ENCODE data around the gene TMEM255B.

TMEM255B gene

DNA sequence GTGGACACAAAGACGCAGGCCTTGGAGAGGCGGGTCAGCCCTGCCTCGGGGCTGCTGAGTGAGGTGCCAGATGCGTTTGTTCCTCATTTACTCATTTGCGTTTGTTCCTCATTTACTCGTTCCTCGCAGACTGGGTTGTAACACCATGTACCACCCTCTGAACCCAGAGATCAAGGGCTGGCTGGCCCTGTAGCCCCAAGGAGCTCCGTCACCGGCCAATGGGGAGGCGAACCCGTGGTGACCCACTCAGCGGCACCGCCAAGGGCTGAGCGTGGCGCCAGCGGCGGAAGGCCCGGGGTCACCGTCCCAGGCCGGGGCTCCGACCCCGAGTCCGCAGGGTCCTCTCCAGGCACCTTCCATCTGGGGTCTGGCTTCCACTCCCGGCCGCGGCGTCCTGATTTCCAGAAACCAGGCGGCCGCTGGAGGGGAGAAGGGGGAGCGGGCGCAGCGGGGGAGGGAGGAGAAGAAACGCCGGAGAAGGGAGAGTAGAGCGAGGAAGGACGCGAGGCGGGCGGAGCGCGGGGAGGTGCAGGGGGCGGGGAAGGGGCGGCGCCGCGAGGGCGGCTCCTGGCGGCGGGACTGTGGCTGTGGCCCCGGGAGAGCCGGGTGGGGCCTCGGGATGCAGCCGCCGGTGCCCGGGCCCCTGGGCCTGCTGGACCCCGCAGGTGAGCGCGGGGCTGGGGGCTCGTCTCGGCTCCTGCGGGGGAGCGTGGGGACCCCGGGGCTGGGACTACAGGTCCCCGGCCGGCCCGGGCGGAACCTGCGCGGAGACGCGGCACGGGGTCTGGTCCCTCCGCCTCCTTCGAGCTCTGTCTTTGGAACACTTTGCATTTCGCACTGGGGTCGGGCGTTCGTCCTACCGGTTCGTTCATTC, at the start of gene TMEM255B:
TSS of gene TMEM255B (plus strand) at position 576 of the 874 bp plus-strand sequence. CDS start at position 620, 44 bp downstream.
- DNase-seq: peak; percentile 92

DNA sequence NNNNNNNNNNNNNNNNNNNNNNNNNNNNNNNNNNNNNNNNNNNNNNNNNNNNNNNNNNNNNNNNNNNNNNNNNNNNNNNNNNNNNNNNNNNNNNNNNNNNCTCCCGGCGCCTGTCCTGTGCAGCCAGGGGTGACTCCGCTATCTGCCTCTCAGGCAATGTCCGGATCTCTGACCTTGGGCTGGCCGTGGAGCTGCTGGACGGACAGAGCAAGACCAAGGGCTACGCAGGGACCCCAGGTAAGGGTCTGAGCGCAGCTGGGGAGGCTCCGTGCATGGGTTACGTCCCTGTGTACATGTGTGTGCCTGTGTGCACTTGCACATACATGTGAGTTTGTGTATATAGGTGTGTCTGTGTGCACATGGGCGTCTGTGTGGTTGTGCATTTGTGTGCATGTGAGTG, 36.1 kb upstream of the TMEM255B start:
- DNase-seq: no peak

DNA sequence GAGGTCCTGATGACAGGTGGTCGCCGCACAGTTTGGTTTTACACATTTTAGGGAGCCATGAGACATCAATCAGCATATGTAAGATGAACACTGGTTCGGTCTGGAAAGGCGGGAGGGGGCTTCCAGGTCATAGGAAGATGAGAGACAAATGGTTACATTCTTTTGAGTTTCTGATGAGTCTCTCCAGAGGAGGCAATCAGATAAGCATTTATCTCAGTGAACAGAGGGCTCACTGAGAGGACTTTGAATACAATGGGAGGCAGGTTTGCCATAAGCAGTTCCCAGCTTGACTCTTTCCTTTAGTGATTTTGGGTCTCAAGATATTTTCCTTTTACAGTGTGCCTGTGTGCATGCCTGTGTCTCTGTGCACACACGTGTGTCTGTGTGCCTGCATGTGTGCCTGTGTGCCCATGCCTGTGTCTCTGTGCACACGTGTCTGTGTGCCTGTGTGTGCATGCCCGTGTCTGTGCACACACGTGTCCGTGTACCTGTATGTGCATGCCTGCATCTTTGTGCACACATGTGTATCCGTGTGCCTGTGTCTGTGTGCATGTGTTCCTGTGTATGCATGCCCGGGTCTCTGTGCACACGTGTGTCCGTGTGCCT, 35.5 kb upstream of the TMEM255B start:
- no peak for DNase-seq

DNA sequence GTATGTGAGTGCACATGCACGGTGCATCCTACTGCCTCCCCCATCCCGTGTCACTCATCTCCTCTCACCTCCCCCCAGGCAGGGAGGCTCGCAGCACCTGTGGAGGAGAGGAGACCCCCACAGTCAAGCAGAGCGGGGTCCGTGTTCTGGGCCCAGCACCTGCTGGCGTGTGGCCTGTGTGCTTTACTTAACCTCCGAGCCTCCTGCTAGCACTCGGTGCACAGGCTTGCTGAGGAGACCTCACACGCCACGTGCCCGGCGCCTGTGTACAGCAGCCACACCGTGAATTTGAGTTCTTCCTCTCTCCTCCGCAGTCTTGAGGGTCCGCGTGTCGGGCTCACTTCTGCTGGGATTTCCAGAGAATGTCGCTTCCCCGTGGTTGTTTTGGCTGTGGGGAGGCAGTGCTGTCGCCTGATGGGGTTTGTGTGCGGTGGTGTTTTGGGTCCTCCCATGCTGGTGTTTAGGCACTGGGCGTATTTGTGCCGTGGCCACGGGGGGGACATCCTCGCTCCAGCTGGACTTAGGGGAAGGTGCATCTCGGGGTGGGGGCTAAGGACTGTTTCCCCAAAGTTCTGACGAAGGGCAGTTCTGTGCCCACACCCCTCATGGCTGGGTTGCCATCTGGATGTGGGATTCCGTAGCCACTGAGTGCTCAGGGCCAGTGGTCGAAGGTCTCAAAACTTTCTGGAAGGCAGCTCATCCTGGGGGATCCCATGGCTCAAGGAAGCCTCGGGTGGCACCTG, 34.8 kb upstream of the TMEM255B start:
- no peak for DNase-seq

DNA sequence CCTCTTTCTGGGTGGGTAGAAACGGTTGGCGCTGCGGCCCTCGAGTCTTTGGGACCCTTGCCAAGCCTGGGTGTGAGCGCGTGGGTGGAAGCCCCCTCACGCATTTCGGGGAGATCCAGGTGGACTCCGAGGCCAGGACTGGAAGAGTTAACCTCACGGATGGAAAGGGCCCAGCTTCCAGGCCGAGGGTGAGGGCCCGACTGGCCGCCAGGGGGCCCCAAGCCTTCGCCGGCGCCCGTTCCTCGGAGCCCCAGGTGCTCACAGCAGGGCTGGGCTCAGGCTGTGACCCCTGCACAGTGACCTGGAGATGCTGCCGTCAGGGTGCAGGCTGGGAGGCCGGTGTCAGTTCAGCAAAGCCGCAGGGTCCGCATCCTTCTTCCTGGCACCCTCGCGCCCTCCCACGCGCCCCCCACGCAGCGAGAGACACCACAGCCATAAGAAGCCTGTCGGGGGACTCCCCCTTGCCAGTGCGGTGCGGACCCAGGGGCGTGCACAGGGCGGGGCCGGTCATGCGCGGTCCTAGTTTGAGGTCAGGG, 34.2 kb upstream of the TMEM255B start:
- DNase-seq: peak; percentile 97

DNA sequence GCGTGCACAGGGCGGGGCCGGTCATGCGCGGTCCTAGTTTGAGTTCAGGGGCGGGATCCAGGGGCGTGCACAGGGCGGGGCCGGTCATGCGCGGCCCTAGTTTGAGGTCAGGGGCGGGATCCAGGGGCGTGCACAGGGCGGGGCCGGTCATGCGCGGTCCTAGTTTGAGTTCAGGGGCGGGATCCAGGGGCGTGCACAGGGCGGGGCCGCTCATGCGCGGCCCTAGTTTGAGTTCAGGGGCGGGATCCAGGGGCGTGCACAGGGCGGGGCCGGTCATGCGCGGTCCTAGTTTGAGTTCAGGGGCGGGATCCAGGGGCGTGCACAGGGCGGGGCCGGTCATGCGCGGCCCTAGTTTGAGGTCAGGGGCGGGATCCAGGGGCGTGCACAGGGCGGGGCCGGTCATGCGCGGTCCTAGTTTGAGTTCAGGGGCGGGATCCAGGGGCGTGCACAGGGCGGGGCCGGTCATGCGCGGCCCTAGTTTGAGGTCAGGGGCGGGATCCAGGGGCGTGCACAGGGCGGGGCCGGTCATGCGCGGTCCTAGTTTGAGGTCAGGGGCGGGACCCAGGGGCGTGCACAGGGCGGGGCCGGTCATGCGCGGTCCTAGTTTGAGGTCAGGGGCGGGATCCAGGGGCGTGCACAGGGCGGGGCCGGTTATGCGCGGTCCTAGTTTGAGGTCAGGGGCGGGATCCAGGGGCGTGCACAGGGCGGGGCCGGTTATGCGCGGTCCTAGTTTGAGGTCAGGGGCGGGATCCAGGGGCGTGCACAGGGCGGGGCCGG, 33.5 kb upstream of the TMEM255B start:
- peak; percentile 90 for DNase-seq

DNA sequence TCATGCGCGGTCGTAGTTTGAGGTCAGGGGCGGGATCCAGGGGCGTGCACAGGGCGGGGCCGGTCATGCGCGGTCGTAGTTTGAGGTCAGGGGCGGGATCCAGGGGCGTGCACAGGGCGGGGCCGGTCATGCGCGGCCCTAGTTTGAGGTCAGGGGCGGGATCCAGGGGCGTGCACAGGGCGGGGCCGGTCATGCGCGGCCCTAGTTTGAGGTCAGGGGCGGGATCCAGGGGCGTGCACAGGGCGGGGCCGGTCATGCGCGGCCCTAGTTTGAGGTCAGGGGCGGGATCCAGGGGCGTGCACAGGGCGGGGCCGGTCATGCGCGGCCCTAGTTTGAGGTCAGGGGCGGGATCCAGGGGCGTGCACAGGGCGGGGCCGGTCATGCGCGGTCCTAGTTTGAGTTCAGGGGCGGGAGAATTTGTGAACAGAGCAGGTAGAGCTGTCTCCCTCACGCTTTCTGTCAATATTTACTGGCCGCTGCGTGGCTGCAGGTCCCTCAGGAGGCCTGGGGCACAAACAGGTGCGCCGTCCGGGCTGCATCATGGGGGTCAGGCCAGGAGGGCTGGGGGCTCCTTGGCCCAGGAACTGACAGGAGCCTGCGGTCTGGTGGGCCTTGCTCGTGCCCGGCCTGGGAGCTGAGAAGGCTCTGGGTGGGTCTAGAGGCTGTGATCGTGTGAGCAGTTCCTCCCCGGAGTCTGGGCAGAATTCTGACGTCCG, 32.8 kb upstream of the TMEM255B start:
- DNase-seq: peak; percentile 73

DNA sequence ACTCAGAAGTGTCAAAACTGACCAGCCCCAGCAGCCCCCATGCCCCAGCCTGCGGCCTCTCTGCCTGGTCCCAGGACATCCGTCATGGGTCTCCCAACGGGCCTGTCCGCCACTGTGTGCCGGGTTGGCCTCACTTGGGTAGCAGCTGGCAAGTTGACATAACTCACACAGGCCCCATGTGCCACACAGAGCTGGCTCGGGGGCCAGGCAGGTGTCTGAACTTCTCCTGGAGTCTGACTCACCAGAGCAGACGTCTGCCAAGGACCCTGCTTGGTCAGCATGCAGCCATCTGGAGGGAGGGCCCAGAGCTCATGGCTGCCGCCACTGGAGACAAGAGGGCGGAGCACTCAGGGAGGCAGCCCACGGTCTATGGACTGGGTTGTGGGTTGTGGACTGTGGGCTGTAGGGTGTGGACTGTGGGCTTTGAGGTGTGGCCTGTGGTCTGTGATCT, 32.0 kb upstream of the TMEM255B start:
- no peak for DNase-seq

DNA sequence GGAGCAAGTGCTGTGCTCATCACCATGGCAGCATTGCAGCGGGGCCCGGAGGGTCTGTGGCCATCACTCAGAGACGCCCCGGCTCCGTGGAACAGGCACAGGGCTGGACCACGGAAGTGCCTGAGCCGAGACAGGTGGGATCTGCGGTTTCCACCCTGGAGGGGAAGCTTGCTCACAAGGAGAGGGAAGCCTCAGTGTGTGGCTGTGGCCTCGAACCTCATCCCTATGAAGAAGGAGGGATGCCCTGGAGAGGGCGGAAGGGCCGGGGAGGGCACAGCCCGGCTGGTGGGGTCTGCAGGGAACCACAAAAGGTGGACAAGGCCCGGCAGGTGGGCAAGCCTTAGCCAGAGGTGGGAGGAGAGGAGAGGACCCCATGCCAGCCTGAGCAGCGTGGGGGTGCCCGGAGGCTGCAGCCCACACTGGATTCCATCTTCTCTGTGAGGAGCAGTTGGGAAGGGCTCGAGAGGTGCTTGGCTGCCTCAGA, 30.4 kb upstream of the TMEM255B start:
- no peak for DNase-seq

DNA sequence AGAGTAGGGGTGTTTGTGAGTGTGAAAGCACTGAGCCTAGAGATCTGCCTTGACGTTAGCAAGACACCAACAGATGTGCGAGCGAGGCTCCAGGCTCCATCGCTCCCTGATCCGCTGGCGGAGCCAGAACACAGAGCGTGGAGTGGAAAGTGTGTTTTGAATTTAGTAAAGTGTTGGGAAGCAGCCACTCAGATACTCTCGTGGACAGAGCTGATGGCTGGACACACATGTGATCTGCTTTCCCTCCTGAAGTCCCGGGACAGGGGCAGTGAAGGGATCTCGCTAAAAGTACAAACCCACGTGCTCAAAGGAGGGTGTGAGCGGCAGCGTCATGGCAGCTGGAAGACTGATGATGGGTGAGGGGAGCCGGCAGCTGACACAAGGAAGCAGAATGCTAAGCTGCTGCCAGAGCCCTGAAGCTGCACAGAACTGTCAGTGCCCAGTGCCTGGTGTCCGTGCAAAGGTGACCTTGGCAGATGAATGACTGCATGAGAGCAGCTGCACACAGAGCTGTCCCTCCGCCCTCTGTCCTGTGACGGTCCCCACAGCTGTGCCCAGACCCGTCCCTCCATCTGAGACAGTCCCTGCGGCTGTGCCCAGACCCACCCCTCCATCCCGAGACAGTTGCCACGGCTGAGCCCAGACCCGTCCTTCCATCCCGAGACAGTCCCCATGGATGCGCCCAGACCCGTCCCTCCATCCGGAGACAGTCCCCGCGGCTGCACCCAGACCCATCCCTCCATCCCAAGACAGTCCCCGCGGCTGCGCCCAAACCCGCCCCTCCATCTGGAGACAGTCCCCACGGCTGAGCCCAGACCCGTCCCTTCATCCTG, 29.6 kb upstream of the TMEM255B start:
- DNase-seq: no peak

DNA sequence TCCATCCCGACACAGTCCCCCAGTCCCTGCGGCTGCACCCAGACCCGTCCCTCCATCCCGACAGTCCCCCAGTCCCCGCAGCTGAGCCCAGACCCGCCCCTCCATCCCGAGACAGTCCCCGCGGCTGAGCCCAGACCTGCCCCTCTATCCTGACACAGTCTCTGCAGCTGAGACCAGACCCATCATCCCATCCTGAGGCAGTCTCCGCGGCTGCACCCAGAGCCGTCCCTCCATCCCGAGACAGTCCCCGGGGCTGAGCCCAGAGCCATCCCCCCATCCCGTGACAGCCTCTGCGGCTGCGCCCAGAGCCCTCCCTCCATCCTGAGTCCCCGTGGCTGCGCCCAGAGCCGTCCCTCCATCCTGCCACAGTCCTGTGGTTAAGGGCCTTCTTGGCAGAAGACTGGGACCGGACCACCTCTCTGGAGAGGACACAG, 28.8 kb upstream of the TMEM255B start:
- DNase-seq: no peak

DNA sequence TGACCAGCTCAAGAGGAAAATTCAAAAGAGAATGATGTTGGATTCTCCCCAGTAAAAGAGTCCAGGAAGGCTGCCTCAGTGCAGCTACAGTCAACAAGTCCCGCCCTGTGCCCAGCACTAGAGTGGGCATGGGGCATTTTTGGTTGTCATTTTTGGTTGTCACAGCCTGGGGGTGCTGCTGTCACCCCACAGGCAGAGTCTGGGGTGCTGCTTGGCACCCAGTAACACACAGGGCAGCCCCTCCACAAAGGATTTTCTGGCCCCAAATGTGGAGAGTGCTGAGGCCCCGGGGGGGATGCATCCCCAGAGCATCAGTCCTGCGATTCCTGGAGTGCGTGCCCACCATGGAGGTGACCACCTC, 28.2 kb upstream of the TMEM255B start:
- no peak for DNase-seq

DNA sequence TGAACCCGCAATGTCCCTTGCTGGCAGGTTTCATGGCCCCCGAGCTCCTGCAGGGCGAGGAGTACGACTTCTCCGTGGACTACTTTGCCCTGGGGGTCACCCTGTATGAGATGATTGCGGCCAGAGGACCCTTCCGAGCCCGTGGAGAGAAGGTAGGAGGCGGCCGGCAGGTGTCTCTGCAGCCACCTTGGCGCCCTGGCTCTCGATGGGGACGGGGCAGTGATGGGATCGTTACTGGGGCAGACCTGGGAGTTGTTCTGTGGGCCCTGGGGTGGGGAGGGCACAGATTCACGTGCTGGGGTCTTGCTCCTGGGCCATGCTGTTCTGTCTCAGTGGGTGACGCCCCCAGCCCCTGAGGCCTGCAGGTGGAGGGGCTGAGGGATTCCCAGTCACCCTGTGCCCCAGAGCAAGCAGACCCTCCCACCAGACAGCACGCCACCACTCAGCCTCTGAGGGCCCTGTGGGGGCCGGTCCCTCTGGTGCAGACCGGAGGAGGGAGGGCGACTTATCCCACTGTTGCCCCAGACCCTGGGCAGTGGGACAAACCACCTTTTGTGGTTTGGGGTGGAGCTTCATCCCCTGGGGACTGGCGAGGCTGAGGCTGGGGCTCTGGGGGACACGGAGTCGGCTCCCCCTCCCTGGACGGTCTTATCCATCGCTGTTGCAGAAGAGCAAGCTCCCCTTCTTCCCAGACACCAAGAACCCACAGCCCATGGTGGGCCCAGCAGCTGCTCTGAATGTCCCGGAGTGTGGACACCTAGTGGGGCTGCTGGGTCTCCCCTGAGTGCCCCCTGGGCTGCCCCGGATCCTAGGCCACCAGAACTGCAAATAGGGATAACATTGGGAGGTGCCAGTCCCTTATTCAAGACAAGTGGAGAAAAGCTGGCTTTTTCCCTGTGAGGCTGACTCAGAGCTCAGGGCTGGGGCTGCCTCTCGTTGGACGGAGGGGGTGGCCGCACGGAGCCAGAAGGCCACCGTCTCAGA, 27.5 kb upstream of the TMEM255B start:
- no peak for DNase-seq

DNA sequence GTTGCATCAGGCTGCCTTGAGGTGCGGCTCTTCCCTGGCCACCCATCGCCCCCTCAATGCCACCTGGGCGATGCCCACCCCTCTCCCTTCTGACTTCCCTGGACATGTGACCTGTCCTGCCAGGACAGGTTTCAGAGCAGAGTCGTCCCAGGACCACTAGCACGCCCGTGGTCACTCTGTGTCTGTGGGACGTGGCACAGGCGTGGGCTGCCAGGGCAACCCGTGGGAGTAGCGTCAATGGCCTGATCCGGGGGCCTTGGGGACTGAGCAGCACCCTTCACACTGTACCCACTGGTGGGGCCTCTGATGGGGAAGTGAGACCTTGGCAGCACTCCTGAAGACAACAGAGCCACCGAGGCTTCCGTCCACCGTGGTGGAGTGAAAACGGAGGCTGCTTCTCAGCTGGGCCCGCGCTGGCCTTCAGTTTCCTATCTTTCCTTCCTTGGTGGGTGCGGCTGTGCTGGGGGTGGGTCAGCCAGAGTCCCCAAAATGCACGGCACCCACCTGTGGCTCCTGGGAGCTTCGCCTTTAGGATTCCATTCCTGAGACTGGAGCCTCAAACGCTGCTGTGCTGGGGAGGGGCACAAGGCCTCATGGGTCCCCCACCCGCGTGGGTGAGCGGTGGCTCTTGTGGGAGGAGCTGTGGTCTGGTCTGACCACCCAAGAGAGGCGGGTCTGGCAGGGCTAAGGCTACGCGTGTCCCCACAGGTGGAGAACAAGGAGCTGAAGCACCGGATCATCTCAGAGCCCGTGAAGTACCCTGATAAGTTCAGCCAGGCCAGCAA, 26.7 kb upstream of the TMEM255B start:
- DNase-seq: no peak

DNA sequence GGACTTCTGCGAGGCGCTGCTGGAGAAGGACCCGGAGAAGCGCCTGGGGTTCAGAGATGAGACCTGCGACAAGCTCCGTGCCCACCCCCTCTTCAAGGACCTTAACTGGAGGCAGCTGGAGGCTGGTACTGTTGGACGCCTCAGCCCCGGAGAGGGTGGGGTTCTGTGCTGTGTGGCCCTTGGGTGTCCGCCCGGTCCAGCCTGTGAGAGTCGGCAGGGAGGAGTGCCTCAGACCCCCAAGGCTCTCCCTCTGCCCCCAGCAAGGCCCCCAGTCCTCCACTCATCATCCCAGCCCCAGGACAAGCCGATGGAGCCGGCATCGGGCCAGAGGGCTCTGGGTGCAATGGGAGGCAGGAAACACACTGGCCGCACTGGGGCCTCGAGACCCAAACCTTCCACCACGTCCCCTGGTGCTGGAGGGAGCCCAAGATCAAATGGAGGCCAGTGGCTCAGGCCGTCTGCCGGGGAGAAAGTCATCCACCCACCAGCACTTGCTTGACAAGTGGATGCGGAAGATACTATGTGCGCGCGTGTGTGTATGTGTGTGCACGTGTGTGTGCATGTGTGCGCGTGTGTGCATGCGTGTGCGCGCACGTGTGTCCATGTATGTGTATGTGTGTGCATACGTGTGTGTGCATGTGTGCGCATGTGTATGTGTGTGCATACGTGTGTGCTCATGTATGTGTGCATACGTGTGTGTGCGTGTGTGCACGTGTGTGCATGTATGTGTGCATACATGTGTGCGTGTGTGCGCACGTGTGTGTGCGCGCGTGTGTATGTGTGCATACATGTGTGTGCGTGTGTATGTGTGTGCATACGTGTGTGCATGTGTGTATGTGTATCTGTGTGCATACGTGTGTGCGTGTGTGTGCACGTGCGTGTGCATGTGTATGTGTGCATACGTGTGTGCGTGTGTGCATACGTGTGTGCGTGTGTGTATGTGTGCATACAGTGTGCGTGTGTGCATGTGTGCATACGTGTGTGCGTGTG, 25.8 kb upstream of the TMEM255B start:
- DNase-seq: no peak

DNA sequence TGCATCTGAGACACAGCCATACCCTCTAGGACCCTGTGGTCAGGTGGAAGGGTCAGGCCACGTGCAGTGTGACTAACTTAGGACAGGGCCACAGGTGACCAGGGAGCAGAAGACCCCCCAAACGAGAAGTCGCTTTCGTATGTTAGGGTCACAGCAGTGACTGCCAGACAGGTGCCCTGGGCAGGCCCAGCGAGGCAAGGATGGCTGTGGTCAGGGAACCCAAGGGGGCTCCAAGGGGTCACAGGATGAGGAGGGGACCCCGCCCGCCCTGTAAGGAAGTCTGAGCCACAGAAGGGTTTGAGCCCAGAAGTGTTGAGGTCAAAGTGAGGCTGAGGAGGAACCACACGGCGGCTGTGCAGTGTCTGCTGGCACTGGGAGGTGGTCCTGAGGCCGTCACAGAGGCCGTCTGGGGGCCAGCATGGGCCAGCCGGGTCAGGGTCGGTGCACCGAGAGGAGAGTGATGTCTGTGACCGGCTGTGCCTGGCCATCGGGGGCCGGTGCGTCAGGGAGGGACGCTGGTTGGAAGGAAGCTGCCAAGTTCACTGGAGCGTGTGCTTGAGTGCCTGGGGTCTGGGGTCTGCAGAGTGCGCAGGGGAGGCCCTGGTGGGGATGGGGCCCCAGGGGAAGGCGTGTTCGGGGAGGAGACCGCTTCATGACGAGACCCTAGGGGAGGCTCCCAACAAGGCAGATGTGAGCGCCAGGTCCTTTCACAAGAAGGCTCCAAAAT, 24.8 kb upstream of the TMEM255B start:
- no peak for DNase-seq

DNA sequence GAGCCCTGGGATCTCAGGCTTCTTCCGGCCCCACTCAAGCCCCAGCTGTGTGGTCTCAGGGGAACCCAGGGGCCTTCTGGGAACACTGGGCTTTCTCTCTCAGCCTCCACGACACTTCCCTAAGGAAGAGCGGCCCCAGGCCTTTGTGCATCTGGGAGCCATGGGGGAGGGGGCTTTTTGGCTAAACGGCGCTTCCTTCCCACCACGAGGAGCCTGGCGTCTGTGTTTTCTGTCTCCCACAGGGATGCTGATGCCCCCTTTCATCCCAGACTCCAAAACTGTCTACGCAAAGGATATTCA, 24.2 kb upstream of the TMEM255B start:
- DNase-seq: no peak
